GM18907 (cell line): Measurements from ENCODE around the gene SLC37A1.

Source experiments
- ATAC-seq: cut with Tn5 transposase; IDR thresholded peaks from one replicate; pipeline ENCODE4 v1.9.1; 2021; ENCODE audit warnings: mild to moderate bottlenecking, moderate library complexity; ENCODE audit not compliant: unreplicated experiment

SLC37A1 gene

DNA sequence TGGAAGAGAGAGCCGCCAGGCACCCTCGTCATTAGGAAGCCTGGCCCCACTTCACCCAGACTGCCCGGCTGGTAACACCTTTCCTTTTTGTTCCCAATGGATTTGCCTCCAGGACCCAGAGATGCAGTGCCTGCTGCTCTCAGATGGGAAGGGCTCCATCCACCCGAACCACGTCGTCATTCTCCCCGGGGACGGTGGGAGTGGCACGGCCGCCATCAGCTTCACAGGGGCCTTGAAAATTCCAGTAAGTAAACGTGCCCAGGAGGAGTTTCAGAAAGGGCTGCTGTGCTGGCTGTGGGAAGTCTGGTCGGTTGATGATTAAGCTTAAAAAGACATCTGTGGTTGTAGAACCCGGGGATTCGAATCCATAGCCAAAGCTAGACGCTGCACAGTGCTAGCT is 45.2 kb downstream of the SLC37A1 start:
- no peak for ATAC-seq

GRCh38 chr21:42559326-42559725 is 45.7 kb downstream of the SLC37A1 start:
- no peak for ATAC-seq

- ATAC-seq, result no peak
Measured at GRCh38 chr21:42560517-42561179, 47.0 kb downstream of the SLC37A1 start.

DNA sequence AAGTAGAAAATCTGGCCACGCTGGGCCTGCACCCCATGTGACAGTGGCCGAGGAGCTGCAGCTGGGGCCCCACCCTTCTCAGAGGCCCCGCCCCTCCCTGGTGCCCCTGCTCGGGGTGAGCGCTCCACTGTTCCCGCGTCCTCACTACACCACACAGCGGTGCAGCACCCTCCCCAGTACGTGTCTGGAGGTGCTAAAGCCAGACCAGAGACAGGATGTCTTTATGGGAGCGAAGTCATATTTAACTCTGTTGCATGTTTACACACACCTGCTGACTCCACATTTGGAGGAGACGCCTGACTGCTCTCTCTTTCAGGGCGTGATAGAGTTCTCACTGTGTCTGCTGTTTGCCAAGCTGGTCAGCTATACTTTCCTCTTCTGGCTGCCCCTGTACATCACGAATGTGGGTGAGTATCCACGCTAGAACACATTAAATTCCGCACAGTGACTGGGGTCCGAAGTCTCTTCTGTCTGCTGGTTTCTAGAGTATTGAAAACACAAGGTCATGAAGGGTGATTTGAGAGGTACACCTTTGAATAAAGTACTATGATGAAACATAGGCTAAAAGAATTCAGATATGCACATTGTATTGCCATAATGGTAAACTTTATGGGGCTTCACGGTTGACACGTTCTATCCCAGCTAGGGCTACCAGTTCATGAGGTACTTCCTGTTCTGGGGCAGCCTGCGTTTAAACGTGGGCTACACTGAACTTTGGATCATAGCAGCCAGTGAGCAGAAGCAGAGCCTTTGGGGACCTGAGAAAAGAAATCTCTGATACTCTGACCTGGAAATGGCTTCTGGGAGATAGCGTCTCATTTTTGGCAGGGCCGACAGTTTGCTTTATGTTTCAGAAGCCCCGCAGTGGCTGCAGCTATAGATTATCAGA is 48.4 kb downstream of the SLC37A1 start:
- peak; percentile 55 for ATAC-seq

GRCh38 chr21:42562816-42563215 is 49.2 kb downstream of the SLC37A1 start:
- no peak for ATAC-seq

DNA sequence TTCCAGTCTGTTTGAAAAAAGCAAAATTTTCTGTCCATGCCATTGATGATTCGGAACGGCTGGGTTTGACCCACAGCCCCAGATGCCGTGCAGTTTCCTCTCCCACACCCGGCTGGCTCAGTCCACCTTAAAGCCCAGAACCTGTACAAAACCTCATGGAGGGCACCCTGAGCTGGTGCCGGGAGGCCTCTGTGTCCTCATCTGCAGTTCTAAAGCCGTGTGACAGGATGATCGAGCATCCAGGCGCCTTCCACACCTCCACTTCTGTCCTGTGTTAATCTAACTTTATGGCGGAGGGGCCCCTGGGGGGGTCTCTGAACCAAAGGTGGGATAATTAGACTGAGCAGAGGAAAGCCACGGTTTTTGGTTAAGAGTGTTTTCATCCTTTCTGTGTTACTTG is 49.6 kb downstream of the SLC37A1 start:
- ATAC-seq, result no peak

GRCh38 chr21:42563686-42564085 is 50.0 kb downstream of the SLC37A1 start:
- no peak for ATAC-seq

GRCh38 chr21:42564561-42564971 is 50.9 kb downstream of the SLC37A1 start:
- ATAC-seq, result no peak

- ATAC-seq, result no peak
Measured at GRCh38 chr21:42565206-42565810, 51.7 kb downstream of the SLC37A1 start.

DNA sequence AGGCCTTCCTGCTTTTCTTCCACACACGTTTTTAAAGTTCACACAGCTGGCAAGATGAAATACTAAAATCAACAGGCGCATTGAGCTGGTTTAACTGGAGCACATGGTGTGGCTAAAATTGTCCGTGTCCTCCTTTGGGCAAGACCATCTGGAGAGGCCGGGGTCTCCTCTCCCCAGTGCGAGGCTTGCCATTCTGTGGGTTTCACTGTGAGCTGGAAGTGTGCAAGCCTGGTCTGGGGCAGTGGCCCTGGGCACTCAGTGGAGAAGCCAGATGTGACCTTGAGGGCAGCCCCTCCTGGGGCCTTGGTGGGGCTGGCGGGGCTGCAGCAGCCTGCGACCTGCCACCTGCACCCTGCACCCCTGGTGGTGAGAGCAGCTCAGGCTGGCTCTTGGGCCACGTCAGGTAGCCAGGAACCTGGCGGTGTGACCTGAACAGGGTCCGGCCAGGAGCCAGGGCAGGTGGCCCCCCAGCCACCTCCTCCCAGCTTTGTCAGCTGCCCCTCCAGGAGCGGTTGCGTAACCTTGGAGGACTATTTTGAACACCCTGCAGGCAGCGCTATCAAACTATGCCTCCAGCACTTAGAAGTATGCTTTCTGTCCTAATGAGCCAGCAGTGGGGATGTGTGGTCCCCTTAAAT is 52.4 kb downstream of the SLC37A1 start:
- ATAC-seq, result no peak

GRCh38 chr21:42566524-42567213 is 53.0 kb downstream of the SLC37A1 start:
- no peak for ATAC-seq

- no peak for ATAC-seq
Measured at GRCh38 chr21:42567214-42567555, 53.5 kb downstream of the SLC37A1 start.

GRCh38 chr21:42567861-42568260 is 54.2 kb downstream of the SLC37A1 start:
- no peak for ATAC-seq

- no peak for ATAC-seq
Measured at GRCh38 chr21:42568376-42568775, 54.7 kb downstream of the SLC37A1 start.

GRCh38 chr21:42568866-42569731 is 55.4 kb downstream of the SLC37A1 start:
- no peak for ATAC-seq

DNA sequence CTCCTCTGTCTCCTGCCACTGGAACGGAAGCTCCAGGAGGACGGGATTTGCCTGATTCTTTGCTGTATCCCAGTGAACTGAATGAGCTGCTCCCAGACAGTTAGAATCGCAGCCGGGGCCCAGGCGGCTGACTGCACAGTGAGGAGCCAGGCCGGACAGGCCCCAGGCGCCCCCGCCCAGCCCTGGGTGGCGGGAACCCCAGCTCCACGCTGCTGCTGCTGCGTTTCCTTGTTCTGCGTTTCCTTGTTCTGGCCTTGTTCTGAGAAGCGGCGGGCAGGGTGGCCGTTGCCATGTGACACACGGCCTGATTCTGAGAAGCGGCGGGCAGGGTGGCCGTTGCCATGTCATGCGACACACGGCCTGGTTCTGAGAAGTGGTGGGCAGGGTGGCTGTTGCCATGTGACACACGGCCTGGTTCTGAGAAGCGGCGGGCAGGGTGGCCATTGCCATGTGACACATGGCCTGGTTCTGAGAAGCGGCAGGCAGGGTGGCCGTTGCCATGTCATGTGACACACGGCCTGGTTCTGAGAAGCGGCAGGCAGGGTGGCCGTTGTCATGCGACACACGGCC is 56.2 kb downstream of the SLC37A1 start:
- no peak for ATAC-seq

- ATAC-seq, result no peak
Measured at GRCh38 chr21:42570362-42570761, 56.7 kb downstream of the SLC37A1 start.

- no peak for ATAC-seq
Measured at GRCh38 chr21:42570841-42571387, 57.3 kb downstream of the SLC37A1 start.

DNA sequence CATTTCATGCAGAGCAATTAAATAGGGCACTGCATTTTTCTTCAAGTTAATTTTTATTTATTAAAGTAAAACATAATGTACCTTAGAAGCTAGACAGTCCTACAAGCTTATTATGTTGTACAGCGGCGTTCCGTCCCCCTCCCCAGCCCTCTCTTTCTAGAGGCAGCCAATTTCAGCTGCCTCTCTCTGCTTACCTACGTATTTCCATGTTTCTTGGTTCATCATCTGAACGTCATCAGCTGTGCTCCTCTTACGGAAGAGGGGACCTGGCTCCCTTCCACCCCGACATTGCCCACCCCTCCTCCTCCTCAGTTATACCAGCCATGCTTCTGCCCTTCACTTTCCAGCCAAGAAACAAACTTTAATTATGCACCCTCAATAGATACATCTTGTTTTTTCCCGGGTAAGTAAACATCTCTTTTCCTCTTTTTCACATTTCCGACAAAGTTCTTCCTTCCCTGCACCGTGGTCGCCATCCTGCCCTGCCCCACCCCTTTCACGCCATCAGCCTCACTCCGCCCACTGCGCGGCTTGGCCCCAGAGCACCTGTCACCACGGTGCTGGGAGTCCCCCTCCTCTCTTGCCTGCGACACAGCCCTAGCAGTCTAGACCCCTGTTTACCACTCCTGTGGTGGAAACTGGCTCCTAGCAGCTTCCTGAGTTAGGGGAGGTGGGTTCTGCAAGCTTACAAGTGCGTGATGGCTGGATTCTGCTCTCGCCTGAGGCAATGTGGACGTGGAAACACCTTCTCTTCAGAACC is 57.9 kb downstream of the SLC37A1 start:
- no peak for ATAC-seq
